GM23338 (cell line): ENCODE results near the gene WDR37. TPM values are rescaled to one million over a fixed set of nuclear protein-coding genes. Genes with fewer than 3 reads are reported as not detected.

Experiments used
- ATAC-seq: fragments of 200-7000 bp; cut with Tn5 transposase; 3 replicates; pipeline ENCODE4 v1.9.1; 2020
- DNase-seq: peaks from one replicate; pipeline ENCODE4 v3.0.0-alpha.2; 2015; ENCODE audit warnings: low spot score
- H2AFZ ChIP-seq: fragments of 200-600 bp; sonication (generic); 2 replicates; pipeline ENCODE4 v1.8.0; 2016; ENCODE audit warnings: antibody characterized with exemption, mild to moderate bottlenecking, moderate library complexity
- H3F3A ChIP-seq: fragments of 200-600 bp; sonication (generic); replicated peaks from 2 replicates; pipeline ENCODE4 v1.8.0; 2017; ENCODE audit warnings: antibody characterized with exemption, mixed run types, low read depth
- H3K27ac ChIP-seq: fragments of 200-600 bp; sonication (generic); 2 replicates; pipeline ENCODE4 v1.6.1; 2016; ENCODE audit warnings: low read depth
- H3K27me3 ChIP-seq: fragments of 200-600 bp; sonication (generic); 2 replicates; pipeline ENCODE4 v1.8.0; 2016; ENCODE audit warnings: mild to moderate bottlenecking, mixed run types, moderate library complexity; ENCODE audit not compliant: insufficient read depth
- H3K36me3 ChIP-seq: fragments of 200-600 bp; sonication (generic); 2 replicates; pipeline ENCODE4 v1.8.0; 2016; ENCODE audit warnings: mild to moderate bottlenecking; ENCODE audit not compliant: insufficient read depth
- H3K4me1 ChIP-seq: fragments of 200-600 bp; sonication (generic); 2 replicates; pipeline ENCODE4 v1.8.0; 2016; ENCODE audit warnings: mild to moderate bottlenecking, moderate library complexity; ENCODE audit not compliant: insufficient read depth
- H3K4me2 ChIP-seq: fragments of 200-600 bp; sonication (generic); 2 replicates; pipeline ENCODE4 v1.7.1; 2017; ENCODE audit warnings: mixed run types
- H3K4me3 ChIP-seq: fragments of 200-600 bp; sonication (generic); 2 replicates; pipeline ENCODE4 v1.6.1; 2016; ENCODE audit warnings: mixed run types
- H3K79me2 ChIP-seq: fragments of 200-600 bp; sonication (generic); replicated peaks from 2 replicates; pipeline ENCODE4 v1.8.0; 2017; ENCODE audit warnings: mild to moderate bottlenecking; ENCODE audit not compliant: insufficient read depth
- H3K9me2 ChIP-seq: fragments of 200-600 bp; sonication (generic); 2 replicates; pipeline ENCODE4 v1.8.0; 2017; ENCODE audit not compliant: insufficient read depth
- H4K20me1 ChIP-seq: fragments of 200-600 bp; sonication (generic); replicated peaks from 2 replicates; pipeline ENCODE4 v1.8.0; 2017; ENCODE audit warnings: mild to moderate bottlenecking; ENCODE audit not compliant: insufficient read depth
- H3K27ac Mint-ChIP-seq: 2 replicates; pipeline ENCODE4 v1.8.0; 2020; ENCODE audit warnings: inconsistent platforms, mild to moderate bottlenecking, moderate library complexity, mixed read lengths
- H3K27me3 Mint-ChIP-seq: 3 replicates; pipeline ENCODE4 v1.8.0; 2022; ENCODE audit warnings: low read depth, mild to moderate bottlenecking, moderate library complexity, mixed read lengths, inconsistent platforms; ENCODE audit not compliant: insufficient read depth, poor library complexity
- H3K36me3 Mint-ChIP-seq: 3 replicates; pipeline ENCODE4 v1.8.0; 2021; ENCODE audit warnings: low read depth, mild to moderate bottlenecking, inconsistent platforms, moderate library complexity, mixed read lengths
- H3K4me1 Mint-ChIP-seq: 3 replicates; pipeline ENCODE4 v1.8.0; 2020; ENCODE audit warnings: mild to moderate bottlenecking, inconsistent platforms, mixed read lengths
- H3K4me3 Mint-ChIP-seq: 3 replicates; pipeline ENCODE4 v1.8.0; 2021; ENCODE audit warnings: moderate library complexity, mild to moderate bottlenecking, inconsistent platforms, mixed read lengths
- H3K9me3 Mint-ChIP-seq: 3 replicates; pipeline ENCODE4 v1.8.0; 2020; ENCODE audit warnings: moderate library complexity, mild to moderate bottlenecking, inconsistent platforms, mixed read lengths
- CREB1 ChIP-seq: fragments of 250-450 bp; sonication (Bioruptor Pico); IDR thresholded peaks from 2 replicates; pipeline ENCODE4 v1.5.0; 2020; ENCODE audit warnings: low read depth, mild to moderate bottlenecking, moderate library complexity
- CTCF ChIP-seq, 2 experiments: fragments of 200-600 bp in 1 of 2; sonication (generic) in 1 of 2; conservative IDR thresholded peaks; 2 replicates each; pipeline versions ENCODE4 v1.5.1 to v1.6.1; 2016 to 2017; ENCODE audit warnings: antibody characterized with exemption in 2 of 2, low read depth in 2 of 2, mild to moderate bottlenecking in 2 of 2, moderate library complexity in 1 of 2
- ETS1 ChIP-seq: IDR thresholded peaks from 2 replicates; pipeline ENCODE4 v1.6.1; 2016; ENCODE audit warnings: antibody characterized with exemption
- EZH2phosphoT487 ChIP-seq: fragments of 200-600 bp; sonication (generic); IDR thresholded peaks from one replicate; pipeline ENCODE4 v1.8.1; 2018; ENCODE audit warnings: antibody characterized with exemption; ENCODE audit not compliant: unreplicated experiment
- JUNB ChIP-seq: IDR thresholded peaks from one replicate; pipeline ENCODE4 v1.6.1; 2016; ENCODE audit warnings: antibody characterized with exemption; ENCODE audit not compliant: unreplicated experiment
- POLR2AphosphoS5 ChIP-seq: IDR thresholded peaks from 2 replicates; pipeline ENCODE4 v1.6.1; 2016; ENCODE audit warnings: antibody characterized with exemption, low read depth
- ZNF114 ChIP-seq: fragments of 250-450 bp; sonication (Bioruptor Pico); IDR thresholded peaks from 2 replicates; pipeline ENCODE4 v1.5.0; 2020; ENCODE audit warnings: mild to moderate bottlenecking, moderate library complexity
- ZNF331 ChIP-seq: fragments of 250-450 bp; sonication (Bioruptor Pico); IDR thresholded peaks from 2 replicates; pipeline ENCODE4 v1.5.0; 2020; ENCODE audit warnings: low read depth, mild to moderate bottlenecking, moderate library complexity
- polyA plus RNA-seq: library from polyadenylated mRNA; unstranded; fragments of >200 nt; fragmentation: Nextera tagmentation; extraction: Ambion mirVana; gene quantifications from 2 replicates; pipeline ENCODE4 v1.2.1, GENCODE V29; 2016
- total RNA-seq: library from RNA; depleted of rRNA; stranded (reverse); fragments of >200 nt; shearing (Covaris generic); gene quantifications from 2 replicates; pipeline ENCODE4 v1.2.3, GENCODE V29; 2014

WDR37 gene
- total and polyA plus RNA-seq, 2 experiments from 2014 or later: 6.0 to 10.2 TPM

- no peak overlapping the region for H3K27ac Mint-ChIP-seq
Observed at GRCh38 chr10:1124796-1125195, 68.6 kb downstream of the WDR37 start.

GRCh38 chr10:1126461-1126860, 70.3 kb downstream of the WDR37 start:
- H3K27me3 ChIP-seq: no peaks in the 10 kb centered on the region
- H3K9me2 ChIP-seq: no peaks in the 10 kb centered on the region
- H2AFZ ChIP-seq: no peak overlapping the region
- H3K4me2 ChIP-seq: no peak overlapping the region
- H3K27me3 Mint-ChIP-seq: no peaks in the 10 kb centered on the region
- no peaks in the 10 kb centered on the region for H3F3A ChIP-seq
- H3K4me3 ChIP-seq: no peak overlapping the region
- H3K4me1 Mint-ChIP-seq: no peaks in the 10 kb centered on the region
- H3K4me1 ChIP-seq: no peaks in the 10 kb centered on the region
- H3K27ac Mint-ChIP-seq: no peak overlapping the region
- DNase-seq: no peak
- H3K36me3 ChIP-seq: peaks cover 3% of the 10 kb centered on the region; the same call in 1 of the 2 replicates
- H3K9me3 Mint-ChIP-seq: no peaks in the 10 kb centered on the region
- H4K20me1 ChIP-seq: no peaks in the 10 kb centered on the region; the same call in none of the 2 replicates
- H3K79me2 ChIP-seq: no peaks in the 10 kb centered on the region; the same call in 1 of the 2 replicates
- H3K4me3 Mint-ChIP-seq: no peak overlapping the region
- H3K36me3 Mint-ChIP-seq: peaks cover 53% of the 10 kb centered on the region; the same call in 2 of the 3 replicates
- H3K27ac ChIP-seq: no peak overlapping the region
- ATAC-seq: no peak
- TF ChIP-seq ZNF331 (CRISPR knock-in tag): no peak
- no peak for TF ChIP-seq EZH2phosphoT487
- no peak for TF ChIP-seq POLR2AphosphoS5
- no peak for TF ChIP-seq JUNB
- no peak for TF ChIP-seq CTCF (conservative IDR thresholded peaks at IDR 0.05; ENCODE audit: low read depth in 2 of 2)
- TF ChIP-seq CREB1 (CRISPR knock-in tag): no peak
- no peak for TF ChIP-seq ETS1
- TF ChIP-seq ZNF114 (CRISPR knock-in tag): no peak

More at GRCh38 chr10:1124796-1125195, 68.6 kb downstream of the WDR37 start:
- Mint-ChIP-seq H3K27me3 (no peaks in the 10 kb centered on the region), H3K36me3 (peaks cover 38% of the 10 kb centered on the region), H3K9me3 (no peaks in the 10 kb centered on the region), H3K4me1 (no peaks in the 10 kb centered on the region), H3K4me3 (no peak overlapping the region)
- TF ChIP-seq CTCF (conservative IDR thresholded peaks at IDR 0.05; ENCODE audit: low read depth in 2 of 2) (no peak), JUNB (no peak)
- H3K4me2 ChIP-seq: no peak overlapping the region
- no peaks in the 10 kb centered on the region; the same call in none of the 2 replicates for H4K20me1 ChIP-seq
- no peaks in the 10 kb centered on the region for H3K4me1 ChIP-seq
- no peaks in the 10 kb centered on the region for H3K27me3 ChIP-seq
- no peak for ATAC-seq
- no peaks in the 10 kb centered on the region for H3F3A ChIP-seq
- H3K79me2 ChIP-seq: no peaks in the 10 kb centered on the region; the same call in 1 of the 2 replicates
- H3K4me3 ChIP-seq: no peak overlapping the region
- peaks cover 3% of the 10 kb centered on the region; the same call in 1 of the 2 replicates for H3K36me3 ChIP-seq
- no peak for DNase-seq
- H2AFZ ChIP-seq: no peak overlapping the region
- no peak overlapping the region for H3K27ac ChIP-seq
- no peaks in the 10 kb centered on the region for H3K9me2 ChIP-seq
